HepG2 (cell line): Measurements from ENCODE around the gene SUSD6. TPM values are rescaled to one million over a fixed set of nuclear protein-coding genes. Genes with fewer than 3 reads are reported as not detected.
A peak's percentile ranks its signal among the peaks of the same experiment; 100 is the strongest.

Experiments used
- ATF5 ChIP-seq: sonication (generic); formaldehyde crosslinking; IDR thresholded peaks from 2 replicates; pipeline ENCODE4 v1.4.0; 2020; ENCODE audit warnings: mild to moderate bottlenecking, low read depth, missing genetic modification reagents
- CREB3 ChIP-seq: sonication (generic); formaldehyde crosslinking; IDR thresholded peaks from 2 replicates; pipeline ENCODE4 v1.5.0; 2020; ENCODE audit warnings: missing genetic modification reagents
- ETS1 ChIP-seq: sonication (generic); formaldehyde crosslinking; IDR thresholded peaks from 2 replicates; pipeline ENCODE4 v1.4.0; 2020; ENCODE audit warnings: missing genetic modification reagents
- HNRNPLL ChIP-seq: fragments of 200-400 bp; formaldehyde crosslinking; IDR thresholded peaks from 2 replicates; pipeline ENCODE4 v1.6.1; 2017; ENCODE audit warnings: mild to moderate bottlenecking, low read depth, low read length; ENCODE audit not compliant: poor library complexity, severe bottlenecking
- PPARG ChIP-seq: conservative IDR thresholded peaks from 2 replicates; pipeline ENCODE4 v1.6.1; 2016; ENCODE audit warnings: missing biosample characterization, missing genetic modification reagents
- RARA ChIP-seq: IDR thresholded peaks from 2 replicates; pipeline ENCODE4 v1.6.1; 2016; ENCODE audit warnings: missing genetic modification reagents, missing compliant biosample characterization
- REL ChIP-seq: sonication (generic); formaldehyde crosslinking; conservative IDR thresholded peaks from 2 replicates; pipeline ENCODE4 v1.8.0; 2022; ENCODE audit warnings: mild to moderate bottlenecking, missing genetic modification reagents, moderate library complexity
- RXRB ChIP-seq: IDR thresholded peaks from 2 replicates; pipeline ENCODE4 v1.6.1; 2016; ENCODE audit warnings: borderline replicate concordance, missing genetic modification reagents, missing compliant biosample characterization
- SRSF1 ChIP-seq: fragments of 200-400 bp; formaldehyde crosslinking; optimal IDR thresholded peaks from 2 replicates; pipeline ENCODE3; 2017; ENCODE audit warnings: mild to moderate bottlenecking, low read depth, low read length, moderate library complexity
- THAP9 ChIP-seq: sonication (generic); formaldehyde crosslinking; IDR thresholded peaks from 2 replicates; pipeline ENCODE4; 2020; ENCODE audit warnings: missing genetic modification reagents, mild to moderate bottlenecking, borderline replicate concordance
- ZBTB10 ChIP-seq: sonication (generic); formaldehyde crosslinking; IDR thresholded peaks from 2 replicates; pipeline ENCODE4 v1.4.0; 2020; ENCODE audit warnings: missing genetic modification reagents, borderline replicate concordance
- ZBTB25 ChIP-seq: IDR thresholded peaks from 2 replicates; pipeline ENCODE4 v1.6.1; 2018; ENCODE audit warnings: missing genetic modification reagents
- ZNF431 ChIP-seq: sonication (generic); formaldehyde crosslinking; IDR thresholded peaks from 2 replicates; pipeline ENCODE4 v1.9.0; 2022; ENCODE audit warnings: missing genetic modification reagents, low read depth, mild to moderate bottlenecking, borderline replicate concordance
- ZNF468 ChIP-seq: sonication (generic); formaldehyde crosslinking; IDR thresholded peaks from 2 replicates; pipeline ENCODE4 v1.8.0; 2022; ENCODE audit warnings: mild to moderate bottlenecking, moderate library complexity, missing genetic modification reagents
- ZNF550 ChIP-seq: sonication (generic); formaldehyde crosslinking; IDR thresholded peaks from 2 replicates; pipeline ENCODE4 v1.4.0; 2020; ENCODE audit warnings: mild to moderate bottlenecking, missing genetic modification reagents, borderline replicate concordance
- ZNF670 ChIP-seq: sonication (generic); formaldehyde crosslinking; IDR thresholded peaks from 2 replicates; pipeline ENCODE4 v1.8.0; 2022; ENCODE audit warnings: mild to moderate bottlenecking, missing genetic modification reagents, borderline replicate concordance
- ZNF720 ChIP-seq: sonication (generic); formaldehyde crosslinking; IDR thresholded peaks from 2 replicates; pipeline ENCODE4 v1.4.0; 2020; ENCODE audit warnings: missing genetic modification reagents
- ZNF878 ChIP-seq: sonication (generic); formaldehyde crosslinking; IDR thresholded peaks from 2 replicates; pipeline ENCODE4 v1.8.1; 2023; ENCODE audit warnings: mild to moderate bottlenecking, missing genetic modification reagents, moderate library complexity
- polyA plus RNA-seq, 8 experiments: library from polyadenylated mRNA; depleted of rRNA in 3 of 8; stranded (reverse) in 7 of 8; unstranded in 1 of 8; fragments of >200 nt; fragmentation: Illumina TruSeq in 4 of 8; extraction: Trizol in 4 of 8; gene quantifications; 2 replicates each; pipeline versions ENCODE4 v1.2.1 to v1.2.3, GENCODE V29; 2011 to 2016; ENCODE audit warnings: low read depth in 4 of 8, missing spikeins in 1 of 8, mixed read lengths in 1 of 8; ENCODE audit not compliant: insufficient read depth in 1 of 8
- total RNA-seq, 5 experiments: library from RNA; depleted of rRNA; stranded (reverse); fragments of >200 nt; fragmentation: Illumina TruSeq; extraction: Trizol; gene quantifications; 2 replicates each; pipeline ENCODE4 v1.2.3, GENCODE V29; 2016; ENCODE audit warnings: low read depth in 1 of 5

The SUSD6 gene
- total and polyA plus RNA-seq, 2 of the 13 experiments (the other 11 are each of a cell fraction or from before 2014, with no cell fraction given) = 7.2 to 7.4 TPM

GRCh38 chr14:69693801-69694729 lies 82.7 kb downstream of the SUSD6 start (continued):
- TF ChIP-seq THAP9 (CRISPR knock-in tag) = no peak
- no peak for TF ChIP-seq CREB3
- no peak for TF ChIP-seq ETS1 (CRISPR knock-in tag)
- TF ChIP-seq RARA (CRISPR knock-in tag) = 0 out of 2 replicates have a peak, but pooled peaks have one; percentile 28
- no peak for TF ChIP-seq ZNF720 (CRISPR knock-in tag)
- no peak for TF ChIP-seq ZNF550 (CRISPR knock-in tag)
- TF ChIP-seq REL = no peak
- TF ChIP-seq ZNF670 (CRISPR knock-in tag) = no peak
- no peak for TF ChIP-seq SRSF1
- no peak; the same call in 1 of the 2 replicates for TF ChIP-seq PPARG (CRISPR knock-in tag)
- TF ChIP-seq ATF5 = no peak
- TF ChIP-seq ZNF878 (CRISPR knock-in tag) = peak; percentile 69; the same call in 1 of the 2 replicates
- no peak for TF ChIP-seq ZBTB10 (CRISPR knock-in tag)
- TF ChIP-seq RXRB (CRISPR knock-in tag) = peak; percentile 50; the same call in 1 of the 2 replicates
- TF ChIP-seq ZBTB25 (CRISPR knock-in tag) = no peak
- TF ChIP-seq ZNF468 (CRISPR knock-in tag) = no peak
- no peak for TF ChIP-seq HNRNPLL
- TF ChIP-seq ZNF431 (CRISPR knock-in tag) = no peak
